ENCODE results near the gene DPM3. TPM values are rescaled to one million over a fixed set of nuclear protein-coding genes. Genes with fewer than 3 reads are reported as not detected.
"Not testable (repeated sequence)": the region's sequence is repeated elsewhere in the genome, so short reads cannot be mapped to it uniquely, and the experiment has no call there.

The DPM3 gene
- total RNA-seq, 3 donors from 2014 or later (not counting 1 experiment from before 2014, with no cell fraction given), result 26.8 to 45.7 (median 41.5) TPM

GRCh38 chr1:155162631-155163030 lies 22.3 kb upstream of the DPM3 start:
- H3K27me3 ChIP-seq (ENCODE audit: control insufficient read depth, insufficient read depth, low read length); DNase-seq; H3K27ac Mint-ChIP-seq; H3K27me3 Mint-ChIP-seq (ENCODE audit: low read depth in 2 of 2); H3K4me3 Mint-ChIP-seq; H3K4me3 ChIP-seq (ENCODE audit: low read length); H3K27ac ChIP-seq (ENCODE audit: low read length); intact Hi-C loops (cut with micrococcal nuclease); H3K9me3 Mint-ChIP-seq; H3K36me3 ChIP-seq (ENCODE audit: control insufficient read depth, insufficient read depth, low read length); H3K36me3 Mint-ChIP-seq; ATAC-seq; H3K9me3 ChIP-seq (ENCODE audit: control insufficient read depth, insufficient read depth, low read length): not testable (repeated sequence)
- H3K4me1 Mint-ChIP-seq, result peaks cover 0 to 11% of the 10 kb centered on the region in 2 donors
- 100% methylated on average over 3 of the region's 6 CpGs for WGBS (ENCODE audit: insufficient coverage)
- H3K4me1 ChIP-seq (ENCODE audit: control insufficient read depth, insufficient read depth, low read length), result peaks cover 10% of the 10 kb centered on the region

DNA sequence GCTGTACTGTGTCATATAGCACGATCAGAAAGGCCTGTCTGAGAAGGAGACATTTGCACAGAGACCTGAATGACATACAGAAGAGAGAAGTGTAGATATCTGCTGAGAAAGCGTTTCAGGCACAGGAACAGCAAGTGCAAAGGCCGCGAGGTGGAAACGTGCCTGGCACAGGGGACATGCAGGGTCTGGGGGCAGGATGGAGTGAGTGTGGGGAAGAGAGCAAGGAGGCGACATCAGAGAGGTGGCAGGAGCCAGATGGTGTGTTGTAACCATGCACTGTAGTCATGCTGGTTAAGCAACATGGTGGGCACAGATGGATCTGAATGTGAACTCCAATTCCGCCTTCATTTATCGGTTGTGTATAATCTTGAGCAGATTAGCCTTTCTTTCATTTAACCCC lies 19.8 kb upstream of the DPM3 start:
- H3K9me3 Mint-ChIP-seq, result no peaks in the 10 kb centered on the region
- H3K9me3 ChIP-seq (ENCODE audit: control insufficient read depth, insufficient read depth, low read length), result no peaks in the 10 kb centered on the region
- peaks cover 6 to 9% of the 10 kb centered on the region in 2 donors for H3K27me3 Mint-ChIP-seq (ENCODE audit: low read depth in 2 of 2)
- H3K4me3 Mint-ChIP-seq, result no peak overlapping the region
- intact Hi-C loops (cut with micrococcal nuclease), result no loop called here
- no peaks in the 10 kb centered on the region for H3K36me3 Mint-ChIP-seq
- no peaks in the 10 kb centered on the region for H3K4me1 Mint-ChIP-seq
- H3K4me3 ChIP-seq (ENCODE audit: low read length), result no peak overlapping the region
- no peak for DNase-seq
- 81% methylated on average over 7 of the region's 8 CpGs for WGBS (ENCODE audit: insufficient coverage)
- no peaks in the 10 kb centered on the region for H3K36me3 ChIP-seq (ENCODE audit: control insufficient read depth, insufficient read depth, low read length)
- TF ChIP-seq, protein P1, sequence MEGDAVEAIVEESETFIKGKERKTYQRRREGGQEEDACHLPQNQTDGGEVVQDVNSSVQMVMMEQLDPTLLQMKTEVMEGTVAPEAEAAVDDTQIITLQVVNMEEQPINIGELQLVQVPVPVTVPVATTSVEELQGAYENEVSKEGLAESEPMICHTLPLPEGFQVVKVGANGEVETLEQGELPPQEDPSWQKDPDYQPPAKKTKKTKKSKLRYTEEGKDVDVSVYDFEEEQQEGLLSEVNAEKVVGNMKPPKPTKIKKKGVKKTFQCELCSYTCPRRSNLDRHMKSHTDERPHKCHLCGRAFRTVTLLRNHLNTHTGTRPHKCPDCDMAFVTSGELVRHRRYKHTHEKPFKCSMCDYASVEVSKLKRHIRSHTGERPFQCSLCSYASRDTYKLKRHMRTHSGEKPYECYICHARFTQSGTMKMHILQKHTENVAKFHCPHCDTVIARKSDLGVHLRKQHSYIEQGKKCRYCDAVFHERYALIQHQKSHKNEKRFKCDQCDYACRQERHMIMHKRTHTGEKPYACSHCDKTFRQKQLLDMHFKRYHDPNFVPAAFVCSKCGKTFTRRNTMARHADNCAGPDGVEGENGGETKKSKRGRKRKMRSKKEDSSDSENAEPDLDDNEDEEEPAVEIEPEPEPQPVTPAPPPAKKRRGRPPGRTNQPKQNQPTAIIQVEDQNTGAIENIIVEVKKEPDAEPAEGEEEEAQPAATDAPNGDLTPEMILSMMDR (IDR thresholded peaks at IDR 0.05), result no peak
- no peak overlapping the region for H3K27ac Mint-ChIP-seq
- no peak overlapping the region for H3K27ac ChIP-seq (ENCODE audit: low read length)
- no peak for ATAC-seq
- H3K4me1 ChIP-seq (ENCODE audit: control insufficient read depth, insufficient read depth, low read length), result no peaks in the 10 kb centered on the region
- H3K27me3 ChIP-seq (ENCODE audit: control insufficient read depth, insufficient read depth, low read length), result no peaks in the 10 kb centered on the region

- H3K27me3 Mint-ChIP-seq (ENCODE audit: low read depth in 2 of 2), result peaks cover 6 to 11% of the 10 kb centered on the region in 2 donors
- H3K4me3 Mint-ChIP-seq, result no peak overlapping the region
- TF ChIP-seq, protein P1 (IDR thresholded peaks at IDR 0.05), result no peak
- WGBS (ENCODE audit: insufficient coverage), result 93% methylated on average over 1 of the region's 1 CpG
- no peaks in the 10 kb centered on the region for H3K27me3 ChIP-seq (ENCODE audit: control insufficient read depth, insufficient read depth, low read length)
- DNase-seq (no peak), ATAC-seq (no peak)
- no peaks in the 10 kb centered on the region for H3K4me1 Mint-ChIP-seq
- no peaks in the 10 kb centered on the region for H3K9me3 ChIP-seq (ENCODE audit: control insufficient read depth, insufficient read depth, low read length)
- no peaks in the 10 kb centered on the region for H3K36me3 Mint-ChIP-seq
- H3K4me1 ChIP-seq (ENCODE audit: control insufficient read depth, insufficient read depth, low read length), result no peaks in the 10 kb centered on the region
- no peaks in the 10 kb centered on the region for H3K9me3 Mint-ChIP-seq
- H3K36me3 ChIP-seq (ENCODE audit: control insufficient read depth, insufficient read depth, low read length), result no peaks in the 10 kb centered on the region
- H3K4me3 ChIP-seq (ENCODE audit: low read length), result no peak overlapping the region
- no peak overlapping the region for H3K27ac ChIP-seq (ENCODE audit: low read length)
- H3K27ac Mint-ChIP-seq, result no peak overlapping the region
- intact Hi-C loops (cut with micrococcal nuclease), result no loop called here
These were observed 18.7 kb upstream of the DPM3 start for GRCh38 chr1:155158991-155159390.

DNA sequence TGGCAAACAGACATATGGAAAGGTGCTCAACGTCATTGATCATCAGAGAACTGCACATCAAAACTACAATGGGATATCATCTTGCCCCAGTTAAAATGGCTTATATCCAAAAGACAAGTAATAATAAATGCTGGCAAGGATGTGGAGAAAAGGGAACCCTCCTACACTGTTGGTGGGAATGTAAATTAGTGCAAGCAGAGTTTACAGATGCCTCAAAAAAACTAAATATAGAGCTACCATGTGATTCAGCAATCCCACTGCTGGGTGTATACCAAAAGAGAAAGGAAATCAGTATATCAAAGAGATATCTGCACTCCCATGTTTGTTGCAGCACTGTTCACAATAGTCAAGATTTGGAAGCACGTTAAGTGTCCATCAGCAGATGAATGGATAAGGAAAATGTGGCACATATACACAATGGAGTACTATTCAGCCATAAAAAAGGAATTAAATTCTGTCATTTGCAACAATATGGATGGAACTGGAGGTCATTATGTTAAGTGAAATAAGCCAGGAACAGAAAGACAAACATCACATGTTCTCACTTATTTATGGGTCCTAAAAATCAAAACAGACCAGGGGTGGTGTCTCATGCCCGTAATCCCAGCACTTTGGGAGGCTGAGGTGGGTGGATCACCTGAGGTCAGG lies 15.8 kb upstream of the DPM3 start:
- ATAC-seq; H3K36me3 ChIP-seq (ENCODE audit: control insufficient read depth, insufficient read depth, low read length); H3K9me3 Mint-ChIP-seq; intact Hi-C loops (cut with micrococcal nuclease); H3K4me1 ChIP-seq (ENCODE audit: control insufficient read depth, insufficient read depth, low read length); H3K4me3 ChIP-seq (ENCODE audit: low read length); H3K4me3 Mint-ChIP-seq; H3K27ac Mint-ChIP-seq; H3K27ac ChIP-seq (ENCODE audit: low read length); DNase-seq; H3K27me3 ChIP-seq (ENCODE audit: control insufficient read depth, insufficient read depth, low read length); H3K4me1 Mint-ChIP-seq; H3K36me3 Mint-ChIP-seq; H3K9me3 ChIP-seq (ENCODE audit: control insufficient read depth, insufficient read depth, low read length): not testable (repeated sequence)
- WGBS (ENCODE audit: insufficient coverage), result 100% methylated on average over 1 of the region's 3 CpGs
- H3K27me3 Mint-ChIP-seq (ENCODE audit: low read depth in 2 of 2), result peaks cover 7 to 12% of the 10 kb centered on the region in 2 donors
